HG02840 (cell line): ENCODE data around the gene PRODH.
"Not testable (repeated sequence)": the region's sequence is repeated elsewhere in the genome, so short reads cannot be mapped to it uniquely, and the experiment has no call there.

Experiments
- ATAC-seq: cut with Tn5 transposase; IDR thresholded peaks from one replicate; pipeline ENCODE4 v1.9.1; 2021; ENCODE audit warnings: mild to moderate bottlenecking, moderate library complexity, moderate number of reproducible peaks; ENCODE audit not compliant: unreplicated experiment, low FRiP score

Gene PRODH

DNA sequence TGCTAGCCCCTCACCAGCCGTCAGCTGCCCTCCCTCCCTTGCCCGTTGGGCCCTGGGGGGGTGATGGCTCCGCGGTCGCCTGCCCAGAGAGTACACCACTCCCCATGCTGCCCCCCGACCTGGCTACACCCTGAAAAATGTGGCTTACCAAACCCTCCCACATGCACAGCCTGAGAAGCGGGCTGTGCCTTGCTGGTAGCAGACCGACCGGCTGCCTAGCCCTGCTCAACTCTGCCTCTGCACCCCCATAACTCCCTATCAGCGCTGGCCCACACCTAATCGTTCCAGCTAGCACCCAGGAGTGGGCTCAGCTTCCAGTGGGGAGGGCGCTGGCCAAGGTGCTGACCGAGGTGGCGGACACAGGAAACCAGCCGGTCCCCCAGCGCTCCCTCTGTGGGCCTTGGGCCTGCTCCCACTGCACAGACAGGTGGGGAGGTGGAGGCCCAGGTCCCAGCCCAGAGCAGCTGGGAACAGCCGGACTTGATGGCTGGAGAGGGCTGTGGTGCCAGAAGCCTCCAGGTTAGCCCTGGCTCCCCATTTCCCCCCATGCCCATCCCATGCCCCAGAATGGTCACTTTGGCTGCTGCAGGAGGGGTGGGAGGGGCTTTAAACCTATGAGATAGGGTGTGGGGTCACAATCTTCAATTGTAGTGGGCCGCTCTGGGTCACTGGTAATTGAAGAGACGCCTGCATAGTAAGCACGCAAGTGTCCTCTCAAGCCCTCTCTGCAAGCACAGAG lies 32.1 kb upstream of the PRODH start:
- no peak for ATAC-seq

DNA sequence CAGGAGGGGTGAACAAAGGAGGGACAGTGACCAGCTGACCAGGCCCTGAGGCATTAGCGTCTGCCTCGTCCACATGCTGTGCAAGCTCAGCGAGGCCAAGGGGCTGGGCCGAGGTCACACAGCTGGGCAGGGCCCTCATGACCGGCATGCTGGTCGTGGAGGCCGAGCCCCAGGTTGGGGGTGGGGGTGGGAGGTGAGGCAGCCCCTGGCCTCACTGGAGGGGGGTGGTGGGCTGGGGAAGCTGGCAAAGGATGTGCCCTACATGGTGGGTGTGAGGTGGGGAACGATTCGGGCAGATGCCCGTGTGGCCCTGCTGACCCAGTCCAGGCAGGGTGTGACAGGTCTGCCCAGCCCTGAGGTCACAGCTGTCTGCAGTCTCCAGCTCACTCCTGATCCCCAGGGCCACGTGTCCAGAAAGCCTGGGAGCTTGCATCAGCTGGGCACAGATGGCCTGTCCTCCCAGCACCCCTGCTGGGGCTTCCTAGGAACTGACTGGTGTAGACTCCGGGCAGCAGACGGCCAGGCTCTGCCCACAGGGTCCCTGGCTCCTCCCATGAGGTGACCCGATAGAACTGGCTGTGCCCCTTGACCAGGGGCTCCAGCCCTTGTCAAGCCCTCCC lies 31.4 kb upstream of the PRODH start:
- not testable (repeated sequence) for ATAC-seq

DNA sequence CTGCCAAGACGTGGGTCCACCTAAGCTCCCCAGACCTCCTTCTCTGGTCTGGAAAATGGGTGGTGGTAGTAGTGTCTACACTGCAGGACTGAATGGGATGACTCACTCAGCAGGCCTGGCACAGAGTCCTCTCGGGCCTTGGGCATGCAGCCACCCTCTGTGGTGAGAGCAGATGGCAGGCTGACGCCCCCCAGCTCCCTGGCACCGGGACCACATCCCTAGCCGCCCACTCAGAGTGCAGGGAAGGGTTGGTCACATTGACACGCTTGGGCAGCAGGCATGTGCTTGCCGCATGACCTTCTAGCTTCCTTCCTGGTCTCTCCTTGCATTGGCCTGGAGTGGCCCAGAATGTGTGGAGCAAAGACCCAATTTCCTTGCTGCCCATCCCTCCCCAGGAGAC lies 30.7 kb upstream of the PRODH start:
- ATAC-seq = no peak

DNA sequence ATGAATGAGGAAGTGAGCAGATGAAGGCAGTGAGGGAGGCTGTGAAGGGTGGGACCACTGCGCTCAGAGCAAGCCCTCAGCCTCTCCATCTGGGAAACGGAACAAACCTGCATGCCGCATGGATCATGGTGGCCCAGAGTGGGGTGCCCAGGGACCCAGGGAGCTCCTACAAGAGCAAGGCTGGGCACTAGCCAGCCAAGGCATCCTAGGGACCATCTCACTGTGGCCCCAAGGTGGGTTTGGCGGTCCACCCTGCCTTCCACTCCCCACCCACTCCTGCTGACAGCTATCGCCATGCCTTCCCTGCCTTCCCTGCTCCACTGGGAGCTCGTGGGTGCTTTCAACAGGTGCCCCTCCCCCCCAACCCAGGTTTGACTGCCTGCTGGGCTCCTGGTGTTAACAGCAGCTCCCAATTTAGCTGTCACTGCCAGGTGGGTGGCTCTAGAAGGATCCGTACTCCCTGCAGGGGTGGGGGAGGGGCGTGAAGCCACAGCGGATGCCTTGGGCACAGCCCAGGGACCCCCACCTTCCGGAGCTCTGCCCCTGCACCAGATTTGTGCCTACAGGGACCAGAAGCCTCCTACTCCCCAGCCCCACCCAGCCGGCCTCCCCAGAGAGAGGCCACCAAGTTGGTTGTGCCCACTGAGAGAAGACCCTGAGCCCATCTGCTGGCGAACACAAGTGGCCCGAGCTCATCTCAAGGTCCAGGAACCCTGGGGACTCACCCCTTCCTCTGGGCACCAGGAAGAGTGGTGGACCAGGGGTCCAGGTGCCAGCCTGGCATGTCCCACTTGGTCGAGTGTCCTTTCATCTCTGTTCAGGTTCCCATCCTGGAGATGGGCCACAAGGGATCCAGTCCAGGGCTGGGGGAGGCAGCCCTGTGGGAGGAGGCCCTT lies 29.7 kb upstream of the PRODH start:
- no peak for ATAC-seq

DNA sequence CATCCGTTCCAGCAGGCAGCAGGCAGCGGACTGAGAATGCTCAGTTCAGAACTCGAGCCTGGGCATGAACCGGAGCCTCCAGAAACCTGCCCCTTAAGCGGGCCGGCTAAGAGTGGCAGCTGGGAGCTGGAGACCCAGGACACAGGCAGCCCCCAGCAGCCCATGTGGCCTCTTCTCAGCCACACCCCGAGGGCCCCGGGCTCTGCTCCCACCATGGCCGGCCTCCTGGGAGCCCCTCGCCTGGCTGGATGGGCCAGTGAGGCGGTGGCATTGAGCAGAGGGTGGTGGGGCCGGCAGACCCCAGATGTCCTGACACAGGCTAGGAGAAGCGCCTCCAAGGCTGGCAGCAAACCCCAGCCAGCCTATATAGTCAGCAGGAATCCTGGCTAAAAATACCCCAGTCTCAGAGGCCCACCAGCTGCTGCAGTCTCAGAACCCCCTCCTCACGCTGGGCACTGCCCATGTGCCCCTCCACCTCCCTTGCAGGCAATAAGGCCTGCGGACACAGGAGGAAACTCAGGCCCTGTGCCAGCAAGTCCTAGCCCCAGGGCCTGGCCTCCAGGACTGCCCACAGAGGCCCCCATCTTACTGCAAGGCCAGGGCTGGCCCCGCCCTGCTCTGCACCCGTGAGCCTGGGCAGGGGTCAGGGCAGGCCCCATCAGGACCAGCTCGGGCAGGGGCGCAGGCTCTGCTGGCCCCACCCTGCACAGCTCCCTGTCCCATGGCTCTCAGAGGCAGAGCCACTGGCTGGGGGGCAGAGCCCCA lies 28.6 kb upstream of the PRODH start:
- ATAC-seq = not testable (repeated sequence)

DNA sequence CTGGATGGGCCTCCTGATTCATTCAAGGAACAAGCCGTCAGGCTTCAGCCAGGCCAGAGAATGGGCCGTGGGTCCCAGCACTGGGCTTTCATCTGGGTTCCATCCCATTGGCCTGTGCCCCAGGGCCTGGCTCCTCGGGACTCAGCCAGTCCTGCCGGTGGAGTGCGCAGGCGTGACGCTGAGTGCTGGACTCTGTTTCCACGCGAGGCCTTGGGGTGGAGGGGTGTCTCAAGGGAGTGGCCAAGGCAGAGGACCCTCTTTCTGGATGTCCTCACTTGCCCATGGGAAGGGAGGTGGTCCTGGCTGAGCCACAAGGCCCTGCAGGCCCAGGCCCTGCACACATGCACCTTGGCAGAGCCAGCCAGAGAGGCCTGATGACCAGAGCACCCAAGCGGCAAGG lies 28.0 kb upstream of the PRODH start:
- not testable (repeated sequence) for ATAC-seq

DNA sequence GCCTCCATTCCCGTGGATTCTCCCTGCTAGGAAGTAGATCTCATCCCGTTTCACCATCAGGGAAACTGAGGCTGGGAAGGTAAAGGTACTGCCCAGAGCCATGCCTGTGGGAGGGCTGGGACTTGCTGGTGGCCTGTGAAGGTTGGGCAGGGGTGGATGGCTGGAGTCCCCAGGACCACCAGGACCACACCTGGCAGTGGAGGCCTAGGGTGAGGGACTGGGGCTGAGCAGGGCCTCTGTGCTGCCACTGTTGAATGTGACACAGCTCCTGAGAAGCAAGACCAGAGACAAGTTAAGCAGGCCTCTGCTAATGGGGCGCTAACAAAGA lies 26.2 kb upstream of the PRODH start:
- ATAC-seq = no peak

DNA sequence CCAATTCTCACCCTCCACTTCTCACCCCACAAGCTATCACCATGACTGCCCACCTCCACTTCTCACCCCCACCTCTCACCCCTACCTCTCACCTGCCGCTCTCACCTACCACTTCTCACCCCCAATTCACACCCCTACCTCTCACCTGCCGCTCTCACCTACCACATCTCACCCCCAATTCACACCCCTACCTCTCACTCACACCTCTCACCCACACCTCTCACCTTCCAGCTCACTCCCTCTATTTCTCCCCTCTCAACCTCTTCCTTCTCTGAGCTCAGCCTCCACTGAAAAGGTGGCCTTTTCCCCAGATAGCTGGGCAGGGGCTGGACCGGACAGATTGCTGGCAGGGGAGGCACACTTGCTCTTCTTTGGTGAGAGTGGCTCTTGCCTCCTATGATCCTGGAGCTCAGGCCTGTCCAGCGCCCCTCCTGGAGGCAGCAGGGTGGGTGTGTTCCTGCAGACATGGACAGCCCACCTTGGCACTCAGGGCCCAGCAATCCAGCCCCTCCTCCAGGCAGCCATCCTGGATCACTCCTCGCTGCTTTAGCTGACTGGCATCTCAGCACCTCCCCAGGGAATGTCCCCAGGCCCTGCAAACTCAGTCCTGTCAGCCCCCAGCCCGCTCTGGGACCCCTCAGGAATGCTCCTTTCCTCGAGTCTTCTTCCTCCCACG lies 25.7 kb upstream of the PRODH start:
- ATAC-seq = not testable (repeated sequence)

DNA sequence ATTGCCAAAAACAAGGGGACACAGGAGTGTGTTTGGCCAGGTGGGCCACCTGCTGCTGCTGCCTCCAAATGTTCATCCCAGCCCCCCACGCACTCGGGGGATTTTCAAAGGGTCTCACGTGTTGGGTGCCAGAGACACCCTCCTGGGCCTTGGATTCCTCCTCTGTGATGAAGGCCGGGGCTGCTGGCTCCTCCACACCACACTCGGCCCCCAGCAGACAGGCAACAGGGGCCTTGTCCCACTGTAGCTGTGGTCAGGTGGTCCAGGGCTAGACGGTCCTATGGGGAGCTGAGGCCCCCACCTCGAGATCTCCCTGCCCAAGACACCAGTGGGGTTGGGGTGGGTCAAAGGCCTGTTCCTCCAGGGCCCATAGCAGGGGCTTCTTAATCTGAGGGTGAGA lies 25.1 kb upstream of the PRODH start:
- ATAC-seq = not testable (repeated sequence)

DNA sequence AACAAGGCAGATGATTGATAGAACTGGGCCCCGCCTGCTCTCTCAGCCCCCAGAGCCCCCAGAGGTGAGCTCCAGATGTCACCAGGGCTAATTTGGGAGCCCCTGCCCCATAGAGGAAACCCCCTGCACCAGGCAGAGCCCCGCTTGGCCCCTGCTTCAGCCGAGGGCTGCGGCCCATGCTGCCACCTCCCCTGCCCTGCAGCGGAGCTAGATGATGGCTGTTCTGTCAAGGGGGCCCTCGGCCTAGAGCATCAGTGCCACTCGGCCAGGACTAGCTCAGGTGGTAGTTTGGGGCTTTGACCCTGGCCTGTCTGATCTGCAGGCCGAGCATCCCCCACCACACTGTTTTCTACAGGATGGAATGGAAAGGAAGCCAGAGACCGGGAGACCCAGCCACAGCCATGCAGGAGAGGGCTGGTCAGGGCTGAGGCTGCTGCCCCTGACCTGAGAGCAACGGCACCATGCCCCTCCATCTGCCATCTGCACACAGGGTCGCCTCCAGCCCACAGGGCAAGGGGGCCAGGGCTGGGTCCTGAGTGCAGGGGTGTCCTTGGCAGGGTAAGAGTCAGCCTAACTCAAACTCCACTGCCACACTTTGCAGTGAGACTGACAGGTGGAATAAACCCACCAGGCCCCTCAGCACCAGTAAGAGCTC lies 24.2 kb upstream of the PRODH start:
- not testable (repeated sequence) for ATAC-seq

DNA sequence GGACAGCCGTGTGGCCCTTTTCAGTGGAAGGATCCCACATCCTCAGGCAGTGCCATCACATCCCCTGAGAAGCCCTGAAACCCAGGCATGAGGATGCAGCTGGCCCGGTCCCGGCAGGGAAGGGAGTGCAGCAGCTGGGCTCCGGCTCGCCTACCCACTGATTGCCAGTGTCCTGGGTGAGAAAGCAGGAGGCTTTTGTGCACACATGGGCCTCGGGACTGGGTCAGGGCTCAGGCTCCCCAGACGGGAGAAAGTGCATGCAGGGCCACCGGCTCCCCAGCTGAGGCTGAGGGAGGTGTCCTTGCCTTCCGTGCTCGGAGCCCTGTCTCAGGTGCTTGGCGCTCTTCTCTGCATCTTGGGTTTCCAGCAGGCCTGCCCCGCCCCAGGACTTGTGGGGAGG lies 23.6 kb upstream of the PRODH start:
- not testable (repeated sequence) for ATAC-seq

DNA sequence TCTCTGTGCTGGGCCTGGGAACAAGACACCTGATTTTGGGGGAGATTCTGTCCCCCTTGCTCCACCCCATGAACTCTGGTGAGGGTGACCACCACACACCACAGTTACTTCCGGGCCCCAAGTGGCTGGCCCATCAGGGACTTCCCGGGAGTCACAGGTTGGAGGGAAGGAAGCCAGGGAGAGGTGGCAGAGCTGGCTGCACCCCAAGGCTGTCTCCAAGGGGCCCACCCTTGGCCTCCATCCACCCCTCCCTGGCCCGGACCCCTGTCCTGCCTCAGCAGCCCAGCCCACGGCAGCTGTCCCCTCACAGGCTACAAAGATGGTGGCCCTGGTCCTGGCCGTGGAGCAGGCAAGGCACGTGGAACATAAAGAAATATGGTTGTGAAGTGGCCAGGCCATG lies 23.2 kb upstream of the PRODH start:
- not testable (repeated sequence) for ATAC-seq

DNA sequence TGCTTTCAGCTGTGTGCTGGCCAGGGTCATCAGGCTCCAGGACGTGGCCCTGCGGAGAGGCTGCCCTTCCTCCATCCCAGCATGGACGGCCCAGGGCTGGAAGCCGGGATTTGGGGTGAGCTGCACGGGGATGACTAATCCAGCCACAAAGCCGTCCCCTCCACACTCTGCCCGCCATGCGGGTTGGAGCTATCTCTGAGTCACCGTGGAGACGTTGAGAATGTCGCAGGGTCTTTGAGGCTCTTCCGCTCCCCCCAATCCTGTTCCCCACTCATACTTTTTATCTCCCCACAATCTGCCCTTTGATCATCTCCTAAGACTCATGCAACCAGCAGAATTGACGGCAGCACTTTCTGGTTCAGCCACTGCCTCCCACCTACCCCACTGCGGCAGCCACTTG lies 22.6 kb upstream of the PRODH start:
- not testable (repeated sequence) for ATAC-seq

DNA sequence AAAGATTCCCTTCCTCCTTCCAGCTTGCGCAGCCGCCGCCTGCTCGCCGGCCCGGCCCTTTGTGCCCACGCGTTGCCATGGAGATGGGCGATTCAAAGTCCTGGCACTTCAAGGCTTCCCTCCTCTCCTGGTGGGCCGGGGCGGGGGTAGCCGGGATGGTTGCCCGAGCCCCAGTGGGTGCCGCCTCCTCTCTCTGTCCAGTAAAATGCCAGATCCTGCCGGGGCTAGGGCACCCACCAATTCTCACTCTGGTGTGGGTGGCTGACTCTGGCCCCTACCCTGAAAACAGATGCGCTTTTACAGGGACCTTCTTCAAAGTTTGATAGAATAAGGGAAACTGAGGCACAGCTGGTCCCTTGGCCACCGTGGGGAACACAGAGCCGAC lies 22.2 kb upstream of the PRODH start:
- not testable (repeated sequence) for ATAC-seq

DNA sequence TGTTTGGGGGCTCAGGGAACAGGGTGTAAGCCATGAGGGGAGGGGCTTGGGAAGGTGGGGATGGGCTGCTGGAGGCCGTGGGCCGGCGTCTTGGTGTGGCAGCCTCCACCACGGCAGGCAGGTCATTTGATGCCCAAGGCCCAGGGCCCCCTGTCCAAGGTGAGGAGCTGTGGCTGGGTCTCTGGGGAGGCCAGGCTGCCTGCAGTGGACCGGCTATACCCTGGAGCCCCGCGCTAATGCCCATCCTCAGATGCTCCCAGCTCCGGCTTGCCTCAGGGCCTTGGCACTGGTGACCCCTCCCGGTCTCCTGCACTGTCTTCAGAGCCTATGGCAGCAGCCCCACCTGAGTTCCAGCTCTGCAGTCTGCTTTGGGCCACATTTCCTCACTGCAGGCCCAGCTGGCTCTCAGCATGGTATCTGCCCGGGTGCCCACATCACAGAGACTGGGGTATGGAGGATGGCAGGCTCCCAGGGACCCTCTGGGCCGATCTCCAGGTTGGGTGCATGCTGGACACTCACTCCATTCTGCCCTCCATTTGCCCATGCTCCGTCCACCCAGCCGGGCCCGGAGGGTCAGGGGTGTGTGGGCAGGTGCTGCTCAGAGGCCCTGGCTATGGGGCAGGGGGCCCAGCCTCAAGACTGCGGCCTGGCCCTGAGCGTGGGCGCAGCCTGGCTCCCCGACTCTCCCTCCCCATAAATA lies 21.7 kb upstream of the PRODH start:
- not testable (repeated sequence) for ATAC-seq

DNA sequence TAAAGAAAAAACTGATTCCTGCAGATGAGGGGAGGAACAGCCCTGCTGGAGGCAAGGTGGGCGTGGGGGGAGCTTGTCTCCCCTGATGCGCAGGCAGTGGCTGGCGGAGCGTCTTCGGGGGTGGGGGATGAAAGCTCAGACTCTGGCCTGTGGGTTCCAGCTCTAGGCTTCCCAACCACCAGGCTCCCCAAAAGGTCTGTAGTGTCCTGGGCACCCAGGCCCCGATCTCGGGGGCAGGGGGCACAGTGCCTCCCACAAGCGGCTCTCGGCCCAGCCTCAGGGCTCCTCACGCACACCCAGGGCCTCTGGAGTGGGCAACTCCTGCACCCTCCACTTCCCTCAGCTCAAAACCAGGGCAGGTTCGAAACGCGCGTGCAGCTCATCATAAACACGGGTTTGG lies 20.9 kb upstream of the PRODH start:
- not testable (repeated sequence) for ATAC-seq

DNA sequence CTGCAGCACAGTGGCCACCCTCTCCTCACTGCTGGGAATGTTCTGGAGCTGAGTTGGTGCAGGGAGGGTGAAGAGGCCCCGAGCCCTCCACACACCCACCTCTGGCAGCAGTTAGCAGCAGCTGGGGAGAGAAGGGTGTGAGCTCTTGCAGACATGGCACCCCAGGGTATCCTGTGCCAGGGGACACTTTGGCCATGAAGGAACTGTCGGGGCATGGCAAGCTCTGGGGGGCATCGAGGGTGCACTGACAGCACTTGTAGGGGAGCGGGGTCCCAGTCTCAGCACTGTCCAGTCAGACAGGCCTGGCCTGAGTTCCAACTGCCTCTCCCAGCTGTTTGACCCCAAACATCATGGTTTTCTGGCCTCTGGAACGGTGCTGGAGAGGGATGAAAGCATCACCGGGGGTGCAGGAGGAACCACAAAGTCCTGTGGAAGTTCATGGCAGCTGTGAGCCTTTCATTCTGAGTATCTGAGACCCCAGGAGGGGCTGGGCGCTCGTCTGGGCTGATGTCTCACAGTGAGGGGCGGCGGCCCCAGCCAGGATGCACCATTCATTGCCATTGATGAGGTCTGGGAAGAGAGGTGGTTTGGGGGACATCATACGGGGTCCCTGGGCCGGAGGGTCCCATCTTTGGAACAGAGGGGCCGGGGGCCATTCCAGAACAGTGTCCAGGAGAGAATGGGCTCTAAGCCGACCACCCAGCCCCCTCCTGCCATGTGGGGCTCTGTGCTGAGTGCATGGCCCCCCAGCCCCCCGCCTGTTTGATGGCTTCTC lies 20.2 kb upstream of the PRODH start:
- ATAC-seq = not testable (repeated sequence)

DNA sequence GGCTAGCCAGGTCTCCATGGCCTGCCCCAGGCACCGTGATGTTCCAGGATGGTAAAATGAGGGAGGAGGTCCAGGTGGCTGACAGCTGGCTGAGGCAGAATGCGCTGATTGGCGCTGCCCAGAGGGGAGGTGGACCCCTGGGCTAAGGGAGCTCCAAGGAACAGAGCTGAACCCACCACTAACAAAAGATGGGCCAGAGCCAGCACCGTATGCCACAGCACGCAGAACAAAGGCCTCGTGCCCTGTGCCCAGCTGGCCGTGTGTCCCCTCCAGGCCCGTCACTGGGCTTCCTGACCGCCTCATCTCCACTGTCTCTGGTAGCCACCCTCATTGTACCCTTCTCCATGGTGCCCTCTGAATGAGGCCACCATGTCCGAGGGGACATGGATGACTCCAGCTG lies 19.6 kb upstream of the PRODH start:
- ATAC-seq = no peak
